AG04449 (cell line): Measurements from ENCODE around the gene CYP4F22.

Experiments used
- CTCF ChIA-PET: fragments of 350-600 bp; formaldehyde crosslinking; extraction: SDS; loops from one replicate; lab custom pipeline; 2021; ENCODE audit warnings: antibody characterized with exemption; lab: Yijun Ruan, JAX
- POLR2A ChIA-PET: fragments of 400-600, 350-600 bp; formaldehyde crosslinking; extraction: SDS; loops from one replicate; lab custom pipeline; 2020; ENCODE audit warnings: antibody characterized with exemption, inconsistent platforms; lab: Yijun Ruan, JAX
- DNase-seq: peaks from one replicate; pipeline ENCODE4 v3.0.0-alpha.2; 2010; ENCODE audit warnings: low read depth, low spot score
- H3K4me3 ChIP-seq: 2 replicates; pipeline ENCODE4 v1.5.1; 2011; ENCODE audit warnings: low read depth, mild to moderate bottlenecking, control low read depth, low read length
- TF ChIP-seq, protein P1 (sequence below): IDR thresholded peaks from one replicate; pipeline ENCODE4 v1.5.1; 2011; ENCODE audit warnings: mild to moderate bottlenecking, moderate library complexity, low read length, control low read depth, inconsistent platforms; ENCODE audit not compliant: insufficient read depth; ENCODE audit errors: missing control alignments

CYP4F22 gene

DNA sequence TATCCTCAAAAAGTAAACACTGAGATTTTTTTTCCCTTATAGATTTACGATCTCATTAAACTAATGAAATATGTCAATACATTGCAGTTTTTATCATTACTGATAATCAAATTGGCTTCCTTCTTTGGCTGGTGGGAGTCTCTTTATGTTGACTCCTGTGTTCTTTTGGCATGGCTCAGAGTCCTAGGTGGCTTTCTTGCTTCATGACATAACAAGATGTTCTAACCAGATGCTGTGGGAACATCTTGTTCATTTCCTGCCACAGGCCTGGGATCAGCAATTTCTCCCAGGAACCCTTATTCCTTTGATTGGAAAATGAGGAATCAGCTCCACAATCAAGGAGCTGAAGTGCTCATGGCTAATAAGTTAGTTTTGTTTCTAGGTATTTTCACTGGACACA is 13.2 kb upstream of the CYP4F22 start:
- DNase-seq = no peak
- TF ChIP-seq, protein P1, sequence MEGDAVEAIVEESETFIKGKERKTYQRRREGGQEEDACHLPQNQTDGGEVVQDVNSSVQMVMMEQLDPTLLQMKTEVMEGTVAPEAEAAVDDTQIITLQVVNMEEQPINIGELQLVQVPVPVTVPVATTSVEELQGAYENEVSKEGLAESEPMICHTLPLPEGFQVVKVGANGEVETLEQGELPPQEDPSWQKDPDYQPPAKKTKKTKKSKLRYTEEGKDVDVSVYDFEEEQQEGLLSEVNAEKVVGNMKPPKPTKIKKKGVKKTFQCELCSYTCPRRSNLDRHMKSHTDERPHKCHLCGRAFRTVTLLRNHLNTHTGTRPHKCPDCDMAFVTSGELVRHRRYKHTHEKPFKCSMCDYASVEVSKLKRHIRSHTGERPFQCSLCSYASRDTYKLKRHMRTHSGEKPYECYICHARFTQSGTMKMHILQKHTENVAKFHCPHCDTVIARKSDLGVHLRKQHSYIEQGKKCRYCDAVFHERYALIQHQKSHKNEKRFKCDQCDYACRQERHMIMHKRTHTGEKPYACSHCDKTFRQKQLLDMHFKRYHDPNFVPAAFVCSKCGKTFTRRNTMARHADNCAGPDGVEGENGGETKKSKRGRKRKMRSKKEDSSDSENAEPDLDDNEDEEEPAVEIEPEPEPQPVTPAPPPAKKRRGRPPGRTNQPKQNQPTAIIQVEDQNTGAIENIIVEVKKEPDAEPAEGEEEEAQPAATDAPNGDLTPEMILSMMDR = no peak
- ChIA-PET POLR2A (no interaction called here), CTCF (no interaction called here)
- H3K4me3 ChIP-seq = no peak overlapping the region

DNA sequence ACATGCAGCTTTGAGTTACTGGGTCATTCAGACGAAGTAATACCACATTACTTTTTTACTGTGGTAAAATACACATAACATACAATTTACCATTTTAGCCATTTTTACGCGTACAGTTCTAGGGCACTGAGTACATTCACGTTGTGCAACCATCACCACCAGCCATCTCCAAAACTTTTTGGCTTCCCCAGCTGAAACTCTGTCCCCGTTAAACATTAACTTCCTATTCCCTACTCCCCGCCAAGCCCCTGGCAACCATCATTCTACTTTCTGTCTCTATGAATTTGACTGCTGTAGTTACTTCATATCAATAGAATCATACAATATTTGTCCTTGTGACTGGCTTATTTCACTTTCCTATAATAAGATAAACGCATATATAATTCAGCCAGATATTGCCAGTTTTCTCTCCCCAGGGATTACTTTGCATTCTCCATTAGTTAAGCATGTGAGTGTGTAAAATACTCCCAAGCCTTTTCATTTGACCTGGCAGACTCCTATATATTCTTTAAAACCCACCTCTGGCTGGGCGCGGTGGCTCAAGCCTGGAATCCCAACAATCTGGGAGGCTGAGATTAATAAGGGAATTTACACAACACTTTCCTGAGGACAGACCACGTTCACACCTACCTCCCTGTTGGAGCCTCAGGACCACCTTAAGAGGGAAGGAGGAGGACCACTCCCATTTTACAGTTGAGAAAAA is 10.0 kb upstream of the CYP4F22 start:
- TF ChIP-seq, protein P1 = no peak
- no peak overlapping the region for H3K4me3 ChIP-seq
- POLR2A ChIA-PET = no interaction called here
- CTCF ChIA-PET = no interaction called here
- no peak for DNase-seq

DNA sequence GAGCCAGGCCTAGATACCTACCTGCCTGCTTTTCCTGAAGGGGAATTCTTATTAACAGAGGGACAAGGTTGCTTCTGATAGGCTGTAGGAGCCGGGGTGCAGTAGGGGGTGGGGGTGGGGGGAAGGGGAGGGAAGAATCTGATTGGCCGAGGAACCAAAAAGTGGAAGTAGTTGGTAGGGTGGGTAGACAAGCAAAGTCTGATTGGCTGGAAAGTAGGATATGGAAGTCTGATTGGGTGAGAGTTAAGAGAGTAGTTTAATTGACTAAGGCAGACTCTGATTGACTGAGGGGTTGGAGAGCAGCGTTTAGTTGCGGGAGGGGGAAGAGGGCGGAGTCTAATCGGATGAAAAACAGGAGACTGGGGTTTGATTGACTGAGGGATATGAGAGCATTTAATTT is 9.4 kb upstream of the CYP4F22 start:
- ChIA-PET CTCF (no interaction called here), POLR2A (no interaction called here)
- no peak overlapping the region for H3K4me3 ChIP-seq
- TF ChIP-seq, protein P1 = no peak
- no peak for DNase-seq

DNA sequence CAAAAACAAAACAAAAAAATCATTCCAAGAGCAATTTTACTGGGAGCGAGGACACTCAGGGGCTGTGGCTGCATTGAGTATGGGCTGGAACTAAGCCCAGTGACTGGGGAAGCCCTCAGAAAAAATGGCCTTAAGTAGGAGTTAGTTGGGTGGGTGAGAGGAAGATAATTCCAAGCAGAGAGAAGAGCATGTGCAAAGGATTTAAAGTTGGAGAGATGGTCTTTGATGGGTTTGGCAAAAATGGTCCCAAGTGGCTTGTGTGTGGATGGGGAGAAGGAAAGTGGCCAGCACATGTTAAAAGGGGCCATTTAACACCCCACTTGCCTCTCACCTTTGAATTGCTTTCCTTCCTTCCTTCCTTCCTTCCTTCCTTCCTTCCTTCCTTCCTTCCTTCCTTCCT is 6.7 kb upstream of the CYP4F22 start:
- DNase-seq = no peak
- ChIA-PET CTCF (no interaction called here), POLR2A (no interaction called here)
- no peak overlapping the region for H3K4me3 ChIP-seq
- TF ChIP-seq, protein P1 = no peak

DNA sequence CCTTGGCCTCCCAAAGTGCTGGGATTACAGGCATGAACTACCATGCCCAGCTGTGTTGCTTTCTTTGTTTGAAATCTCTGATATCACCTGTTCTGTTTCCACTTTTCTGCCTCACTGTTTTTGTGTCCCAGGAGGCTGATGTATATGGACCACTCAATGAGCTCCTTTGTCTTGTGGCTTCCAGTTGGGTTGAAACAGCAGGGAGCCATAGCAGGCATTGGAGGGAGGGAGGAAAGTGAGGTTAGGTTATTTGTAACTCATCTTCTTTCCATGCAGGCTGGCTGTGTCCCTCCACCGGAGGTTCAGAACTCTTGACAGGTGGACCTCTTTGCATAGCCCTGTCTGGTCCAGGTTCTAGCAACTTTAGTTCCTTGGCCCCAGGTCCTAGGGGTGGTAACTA is 6.1 kb upstream of the CYP4F22 start:
- POLR2A ChIA-PET = no interaction called here
- H3K4me3 ChIP-seq = no peak overlapping the region
- TF ChIP-seq, protein P1 = no peak
- CTCF ChIA-PET = no interaction called here
- no peak for DNase-seq

DNA sequence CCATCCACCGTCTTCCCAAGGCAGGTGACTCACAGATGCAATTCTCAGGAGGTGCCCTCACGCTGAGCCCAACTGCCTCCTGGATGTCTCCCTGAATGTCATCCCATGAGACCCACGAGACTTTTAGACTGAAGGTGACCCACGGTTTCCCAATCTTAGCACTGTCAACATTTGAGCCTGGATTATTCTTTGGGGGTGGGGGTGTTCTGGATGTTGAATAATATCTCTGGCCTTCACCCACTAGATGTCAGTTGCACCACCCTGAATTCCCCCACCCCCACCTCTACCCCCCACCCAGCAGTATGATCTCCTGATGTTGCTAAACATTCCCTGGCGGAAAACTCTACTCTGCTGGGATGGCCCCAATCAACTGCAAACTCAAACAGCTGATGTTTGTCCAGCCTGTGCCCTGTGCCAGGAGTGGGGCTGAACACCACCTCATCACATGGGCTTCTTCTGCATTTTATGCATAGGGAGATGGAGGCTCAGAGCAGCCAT is 2.2 kb upstream of the CYP4F22 start:
- TF ChIP-seq, protein P1 = no peak
- no peak overlapping the region for H3K4me3 ChIP-seq
- POLR2A ChIA-PET = no interaction called here
- CTCF ChIA-PET = no interaction called here
- no peak for DNase-seq
